Neuron (in vitro differentiated cells): ENCODE data around the gene CD79B.
"Not testable (repeated sequence)": the region's sequence is repeated elsewhere in the genome, so short reads cannot be mapped to it uniquely, and the experiment has no call there.

Experiments
- H2AFZ ChIP-seq: one replicate; pipeline ENCODE4 v1.6.1; 2013; ENCODE audit warnings: low read depth, mild to moderate bottlenecking, inconsistent platforms, low read length, moderate library complexity
- H3K27me3 ChIP-seq: one replicate; pipeline ENCODE4 v1.6.1; 2013; ENCODE audit warnings: low read length; ENCODE audit not compliant: insufficient read depth
- H3K36me3 ChIP-seq: one replicate; pipeline ENCODE4 v1.6.1; 2013; ENCODE audit warnings: low read length; ENCODE audit not compliant: insufficient read depth
- H3K4me1 ChIP-seq: one replicate; pipeline ENCODE4 v1.6.1; 2013; ENCODE audit warnings: low read length; ENCODE audit not compliant: insufficient read depth
- H3K4me3 ChIP-seq: 2 replicates; pipeline ENCODE4 v1.5.1; 2013; ENCODE audit warnings: mild to moderate bottlenecking, low read length, moderate library complexity
- H3K9me3 ChIP-seq: one replicate; pipeline ENCODE4 v1.6.1; 2013; ENCODE audit warnings: low read length

Gene CD79B

GRCh38 chr17:63881935-63882601, 50.1 kb downstream of the CD79B start, which contains the start of gene GH2:
TSS of gene GH2 (minus strand) at chr17:63881944. CDS start at chr17:63881801, 143 bp downstream.
- no peak within 1 kb of the TSS for H3K4me3 ChIP-seq
- H3K27me3 ChIP-seq: no peaks in the 10 kb centered on the region
- H2AFZ ChIP-seq: no peak within 1 kb of the TSS
- H3K36me3 ChIP-seq: no peaks in the 10 kb centered on the region
- no peaks in the 10 kb centered on the region for H3K9me3 ChIP-seq
- H3K4me1 ChIP-seq: no peaks in the 10 kb centered on the region

- H3K4me1 ChIP-seq, H3K9me3 ChIP-seq, H3K36me3 ChIP-seq, H3K4me3 ChIP-seq, H3K27me3 ChIP-seq, H2AFZ ChIP-seq: not testable (repeated sequence)
These were observed 50.8 kb downstream of the CD79B start for GRCh38 chr17:63881337-63881736.

- Histone ChIP-seq H3K27me3 (no peaks in the 10 kb centered on the region), H3K36me3 (no peaks in the 10 kb centered on the region), H3K4me3 (no peak overlapping the region), H2AFZ (no peak overlapping the region), H3K9me3 (no peaks in the 10 kb centered on the region), H3K4me1 (no peaks in the 10 kb centered on the region)
These were observed 51.4 kb downstream of the CD79B start for GRCh38 chr17:63880706-63881105.
